Measurements from ENCODE around the gene JOSD2.

GRCh38 chr19:50515168-50515561, 4.2 kb upstream of the JOSD2 start:
- no peak for TF ChIP-seq POLR2AphosphoS5 (IDR thresholded peaks at IDR 0.05)
- TF ChIP-seq, protein P1, sequence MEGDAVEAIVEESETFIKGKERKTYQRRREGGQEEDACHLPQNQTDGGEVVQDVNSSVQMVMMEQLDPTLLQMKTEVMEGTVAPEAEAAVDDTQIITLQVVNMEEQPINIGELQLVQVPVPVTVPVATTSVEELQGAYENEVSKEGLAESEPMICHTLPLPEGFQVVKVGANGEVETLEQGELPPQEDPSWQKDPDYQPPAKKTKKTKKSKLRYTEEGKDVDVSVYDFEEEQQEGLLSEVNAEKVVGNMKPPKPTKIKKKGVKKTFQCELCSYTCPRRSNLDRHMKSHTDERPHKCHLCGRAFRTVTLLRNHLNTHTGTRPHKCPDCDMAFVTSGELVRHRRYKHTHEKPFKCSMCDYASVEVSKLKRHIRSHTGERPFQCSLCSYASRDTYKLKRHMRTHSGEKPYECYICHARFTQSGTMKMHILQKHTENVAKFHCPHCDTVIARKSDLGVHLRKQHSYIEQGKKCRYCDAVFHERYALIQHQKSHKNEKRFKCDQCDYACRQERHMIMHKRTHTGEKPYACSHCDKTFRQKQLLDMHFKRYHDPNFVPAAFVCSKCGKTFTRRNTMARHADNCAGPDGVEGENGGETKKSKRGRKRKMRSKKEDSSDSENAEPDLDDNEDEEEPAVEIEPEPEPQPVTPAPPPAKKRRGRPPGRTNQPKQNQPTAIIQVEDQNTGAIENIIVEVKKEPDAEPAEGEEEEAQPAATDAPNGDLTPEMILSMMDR (IDR thresholded peaks at IDR 0.05) = no peak
